Vagina (tissue), 2 donors: ENCODE measurements around the gene LINC01488.

Experiments
- POLR2A ChIP-seq, 2 donors: fragments of 450-650 bp; IDR thresholded peaks; one replicate each; pipeline ENCODE4 v1.6.1; 2017; ENCODE audit warnings: antibody characterized with exemption in 2 of 2, mild to moderate bottlenecking in 2 of 2, moderate library complexity in 2 of 2
- POLR2AphosphoS5 ChIP-seq, 2 donors: sonication (generic); formaldehyde crosslinking; IDR thresholded peaks; one replicate each; pipeline ENCODE4 v1.9.0; 2017; ENCODE audit warnings: antibody characterized with exemption in 2 of 2, mild to moderate bottlenecking in 2 of 2, low read depth in 1 of 2; ENCODE audit not compliant: insufficient read depth in 1 of 2
- TF ChIP-seq, protein P1 (sequence below), 3 experiments: fragments of 450-650 bp in 2 of 3; fragments of 200-600 bp in 1 of 3; sonication (generic) in 1 of 3; IDR thresholded peaks; one replicate each; pipeline ENCODE4 v1.5.1; 2017 to 2019; ENCODE audit warnings: antibody characterized with exemption in 3 of 3, mild to moderate bottlenecking in 2 of 3, moderate library complexity in 2 of 3

DNA sequence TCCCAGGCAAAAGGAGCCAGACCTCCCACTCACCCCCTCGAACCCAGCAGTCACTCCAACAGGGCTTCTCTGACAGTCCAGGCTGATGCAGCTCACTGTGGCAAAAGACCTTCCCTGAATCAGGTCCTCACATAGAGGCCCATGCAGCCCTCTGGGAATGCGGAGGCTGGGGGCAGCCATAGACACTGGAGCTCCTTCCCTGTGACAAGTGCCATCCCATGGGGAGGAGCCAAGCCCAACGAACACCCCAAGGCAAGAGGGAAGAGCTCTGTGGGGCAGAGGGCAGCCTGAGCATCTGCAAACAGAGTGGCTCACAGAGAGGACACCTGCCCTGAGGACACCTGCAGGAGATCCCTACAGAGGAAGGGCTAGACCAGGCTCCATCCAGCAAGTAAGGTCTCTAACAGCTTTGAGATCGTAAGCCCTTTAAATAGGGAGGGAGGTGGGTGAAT is at the start of gene LINC01488:
- TF ChIP-seq, protein P1, sequence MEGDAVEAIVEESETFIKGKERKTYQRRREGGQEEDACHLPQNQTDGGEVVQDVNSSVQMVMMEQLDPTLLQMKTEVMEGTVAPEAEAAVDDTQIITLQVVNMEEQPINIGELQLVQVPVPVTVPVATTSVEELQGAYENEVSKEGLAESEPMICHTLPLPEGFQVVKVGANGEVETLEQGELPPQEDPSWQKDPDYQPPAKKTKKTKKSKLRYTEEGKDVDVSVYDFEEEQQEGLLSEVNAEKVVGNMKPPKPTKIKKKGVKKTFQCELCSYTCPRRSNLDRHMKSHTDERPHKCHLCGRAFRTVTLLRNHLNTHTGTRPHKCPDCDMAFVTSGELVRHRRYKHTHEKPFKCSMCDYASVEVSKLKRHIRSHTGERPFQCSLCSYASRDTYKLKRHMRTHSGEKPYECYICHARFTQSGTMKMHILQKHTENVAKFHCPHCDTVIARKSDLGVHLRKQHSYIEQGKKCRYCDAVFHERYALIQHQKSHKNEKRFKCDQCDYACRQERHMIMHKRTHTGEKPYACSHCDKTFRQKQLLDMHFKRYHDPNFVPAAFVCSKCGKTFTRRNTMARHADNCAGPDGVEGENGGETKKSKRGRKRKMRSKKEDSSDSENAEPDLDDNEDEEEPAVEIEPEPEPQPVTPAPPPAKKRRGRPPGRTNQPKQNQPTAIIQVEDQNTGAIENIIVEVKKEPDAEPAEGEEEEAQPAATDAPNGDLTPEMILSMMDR (IDR thresholded peaks at IDR 0.05): no peak
- TF ChIP-seq POLR2AphosphoS5 (IDR thresholded peaks at IDR 0.05; ENCODE audit: insufficient read depth in 1 of 2, low read depth in 1 of 2): no peak
- no peak for TF ChIP-seq POLR2A (IDR thresholded peaks at IDR 0.05)
